Measurements from ENCODE around the gene CCDC177. TPM values are rescaled to one million over a fixed set of nuclear protein-coding genes. Genes with fewer than 3 reads are reported as not detected.

Gene CCDC177
- polyA plus RNA-seq, 3 donors = 0.05 to 0.11 (median 0.09) TPM

DNA sequence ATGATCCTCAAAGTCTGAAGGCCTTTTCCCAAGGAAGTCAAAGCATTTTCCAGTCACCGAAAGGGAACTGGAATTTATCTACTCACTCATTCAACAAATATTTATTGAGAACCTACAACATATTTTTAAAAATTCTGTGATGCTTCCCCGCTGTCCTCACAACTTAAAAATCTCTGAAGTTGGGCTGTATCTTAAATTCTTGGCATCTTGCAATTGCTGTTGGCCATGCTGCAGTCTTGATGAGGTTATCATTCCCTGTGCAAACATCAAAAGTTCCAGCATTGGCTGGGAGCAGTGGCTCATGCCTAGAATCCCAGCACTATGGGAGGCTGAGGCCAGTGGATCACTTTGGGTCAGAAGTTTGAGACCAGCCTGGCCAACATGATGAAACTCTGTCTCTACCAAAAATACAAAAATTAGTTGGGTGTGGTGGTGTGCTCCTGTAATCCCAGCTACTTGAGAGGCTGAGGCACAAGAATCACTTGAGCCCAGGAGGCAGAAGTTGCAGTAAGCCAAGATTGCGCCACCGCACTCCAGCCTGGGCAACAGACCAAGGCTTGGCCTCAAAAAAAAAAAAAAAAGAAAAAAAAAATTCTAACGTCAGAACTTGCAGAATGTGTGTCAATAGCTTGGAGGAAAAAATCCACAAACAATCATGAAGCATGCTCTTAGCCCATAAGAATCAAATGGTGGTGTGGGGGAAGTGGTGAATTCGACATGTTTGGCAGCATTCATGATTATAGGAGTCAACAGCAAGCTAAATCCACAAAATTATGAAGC is 34.9 kb downstream of the CCDC177 start:
- DNase-seq (ENCODE audit: extremely low read depth in 1 of 11, low read depth in 9 of 11, low spot score in 4 of 11) = no peak

DNA sequence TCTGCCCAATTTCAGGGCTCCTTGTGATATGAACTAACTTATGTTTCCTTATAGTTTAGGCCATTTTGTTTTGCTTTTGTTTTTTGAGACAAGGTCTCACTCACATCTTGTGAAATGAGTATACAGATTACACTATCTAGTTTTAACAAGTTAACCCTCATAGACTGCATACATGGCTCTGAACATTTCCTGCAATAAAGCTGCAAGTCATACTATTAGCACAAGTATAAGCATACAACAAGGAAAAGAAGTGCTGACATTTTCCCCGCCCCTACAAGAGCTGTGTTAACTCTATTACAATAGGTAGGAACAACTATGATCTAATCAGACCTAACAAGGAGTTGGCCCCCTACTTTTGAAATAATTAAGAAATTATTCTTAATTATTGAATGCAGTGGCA is 35.9 kb downstream of the CCDC177 start:
- DNase-seq (ENCODE audit: extremely low read depth in 1 of 11, low read depth in 9 of 11, low spot score in 4 of 11) = no peak

DNA sequence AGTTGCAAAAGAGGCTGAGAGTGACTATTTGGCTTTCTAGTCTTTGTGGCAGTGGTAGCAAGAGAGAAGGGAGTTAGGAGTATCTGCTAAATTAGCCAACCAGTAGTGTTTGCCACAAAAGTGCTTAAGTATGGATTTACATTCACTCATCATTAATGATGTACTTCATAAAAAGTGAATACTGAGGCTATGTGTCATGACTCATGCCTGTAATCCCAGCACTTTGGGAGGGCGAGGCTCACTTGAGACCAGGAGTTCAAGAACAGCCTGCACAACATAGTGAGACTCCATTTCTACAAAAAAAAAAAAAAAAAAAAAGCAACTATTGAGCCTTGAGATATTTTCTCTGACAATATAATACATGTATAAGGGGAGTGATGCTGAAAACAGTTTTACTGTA is 36.8 kb downstream of the CCDC177 start:
- DNase-seq (ENCODE audit: extremely low read depth in 1 of 11, low read depth in 9 of 11, low spot score in 4 of 11) = no peak

DNA sequence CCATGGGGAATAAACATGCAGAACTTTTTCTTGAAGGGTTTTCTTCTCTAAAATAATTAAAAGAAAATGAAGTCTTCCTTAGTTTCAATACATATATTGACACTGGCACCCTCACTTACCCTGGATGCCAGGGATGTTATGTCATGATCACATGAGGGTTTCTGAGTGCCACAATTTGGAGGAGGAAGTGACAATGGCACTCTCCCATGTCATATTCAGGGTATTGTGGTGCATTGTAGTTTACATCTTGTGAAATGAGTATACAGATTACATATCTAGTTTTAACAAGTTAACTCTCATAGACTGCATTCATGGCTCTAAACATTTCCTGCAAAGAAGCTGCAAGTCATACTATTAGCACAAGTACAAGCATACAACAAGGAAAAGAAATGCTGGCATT is 37.7 kb downstream of the CCDC177 start:
- DNase-seq (ENCODE audit: extremely low read depth in 1 of 11, low read depth in 9 of 11, low spot score in 4 of 11) = no peak

DNA sequence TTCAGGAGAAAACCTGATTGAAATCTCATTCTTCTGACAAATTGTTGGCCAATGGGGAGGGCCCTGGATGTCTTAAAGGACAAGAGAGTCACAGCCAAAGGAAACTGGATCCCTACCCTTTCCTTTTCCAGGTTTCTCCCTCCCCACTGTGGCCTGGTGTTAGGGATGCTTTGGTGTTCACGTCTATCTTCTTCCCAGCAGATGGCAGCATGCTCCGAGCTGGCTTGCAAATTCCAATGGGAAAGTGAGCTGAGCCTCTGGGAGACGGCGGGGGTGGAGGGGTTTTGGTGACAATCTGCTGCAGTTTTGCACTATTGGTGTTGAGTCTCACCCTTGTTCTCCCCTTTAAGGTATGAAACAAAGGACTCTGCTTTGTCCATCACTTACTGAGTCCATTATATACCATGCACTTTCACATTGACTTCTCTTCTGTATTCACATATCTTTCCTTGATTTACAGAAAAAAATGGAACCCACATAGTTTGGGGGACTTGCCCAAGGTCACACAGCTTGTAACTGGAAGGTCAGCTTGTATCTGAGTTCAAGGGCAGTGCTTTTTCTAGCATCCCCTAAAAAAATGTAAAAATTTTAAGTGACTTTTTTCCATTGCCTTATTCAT is 39.3 kb downstream of the CCDC177 start:
- DNase-seq (ENCODE audit: extremely low read depth in 1 of 11, low read depth in 9 of 11, low spot score in 4 of 11) = peak in 5 of 11 donors; percentile 26 to 49 (median 29)

DNA sequence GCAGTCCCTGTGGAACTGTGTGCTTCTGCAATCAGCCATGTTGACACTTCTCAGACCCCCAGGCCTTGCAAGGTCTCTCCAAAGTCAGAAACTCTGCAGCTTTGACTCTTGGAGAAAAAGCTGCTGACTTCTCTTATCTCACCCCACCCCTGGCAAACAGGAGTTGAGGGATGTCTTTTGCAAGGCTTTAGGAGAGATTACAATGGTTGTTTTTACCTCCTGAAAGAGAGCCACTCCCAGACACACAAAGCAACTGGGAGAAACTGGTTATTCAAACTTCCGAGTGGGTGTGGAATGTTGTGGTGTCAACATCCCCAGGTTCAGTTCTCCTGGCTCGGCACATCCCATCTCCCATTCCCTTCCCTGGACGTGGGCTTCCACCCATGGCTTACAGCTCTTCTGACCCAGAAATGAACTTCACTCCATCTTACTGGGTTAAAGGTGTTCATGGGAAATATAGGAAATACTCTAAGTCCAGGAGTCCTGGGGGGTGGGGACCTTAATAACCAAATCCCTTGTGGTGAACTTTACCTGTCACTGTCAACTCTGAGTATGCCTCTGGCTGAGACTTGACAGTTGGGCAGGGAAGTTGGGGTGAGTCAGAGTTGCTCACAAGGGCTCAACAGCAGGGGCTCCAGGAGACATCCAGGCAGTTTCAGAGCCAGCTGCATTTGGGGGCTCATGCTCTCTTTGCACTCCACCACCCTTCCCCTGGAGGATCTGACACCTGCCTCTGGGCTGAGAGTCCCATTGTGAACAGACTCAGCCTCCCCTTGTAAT is 41.9 kb downstream of the CCDC177 start:
- DNase-seq (ENCODE audit: extremely low read depth in 1 of 11, low read depth in 9 of 11, low spot score in 4 of 11) = no peak

DNA sequence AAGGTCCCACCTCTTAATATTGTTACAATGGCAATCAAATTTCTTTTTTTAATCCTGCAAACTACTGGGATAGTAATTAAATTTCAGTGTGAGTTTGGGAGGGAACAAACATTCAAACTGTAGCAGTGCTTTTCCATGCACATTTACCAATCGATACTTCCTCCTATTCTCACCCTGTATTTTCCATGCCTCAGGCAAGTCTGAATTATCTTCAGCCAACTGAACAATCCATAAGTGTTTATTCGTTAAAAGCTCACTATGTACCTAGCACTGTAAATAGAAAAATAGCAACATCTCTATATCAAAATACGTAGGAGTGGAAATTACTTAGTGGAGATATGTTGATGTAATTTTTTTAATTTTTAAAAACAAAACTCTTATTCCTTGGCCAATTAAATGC is 43.5 kb downstream of the CCDC177 start:
- DNase-seq (ENCODE audit: extremely low read depth in 1 of 11, low read depth in 9 of 11, low spot score in 4 of 11) = no peak

DNA sequence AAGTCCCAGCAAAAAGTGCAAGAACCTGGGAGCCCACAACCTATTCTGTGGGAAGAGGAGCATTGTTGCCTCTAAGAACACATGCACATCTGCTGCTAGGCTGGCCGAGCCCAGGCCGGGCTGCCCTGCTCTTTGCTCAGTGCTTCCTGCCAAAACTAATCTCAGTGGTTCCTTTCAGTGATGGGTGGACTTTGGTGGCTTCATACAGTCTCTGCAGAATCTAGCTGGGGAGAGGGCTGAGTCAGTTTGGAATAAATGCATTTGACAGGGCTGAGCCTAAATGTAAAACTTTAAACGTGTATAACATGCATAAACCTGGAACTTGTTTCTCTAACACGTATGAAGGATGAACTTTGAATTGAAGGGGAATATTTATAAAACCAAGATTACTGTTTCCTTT is 44.6 kb downstream of the CCDC177 start:
- no peak for DNase-seq (ENCODE audit: extremely low read depth in 1 of 11, low read depth in 9 of 11, low spot score in 4 of 11)

DNA sequence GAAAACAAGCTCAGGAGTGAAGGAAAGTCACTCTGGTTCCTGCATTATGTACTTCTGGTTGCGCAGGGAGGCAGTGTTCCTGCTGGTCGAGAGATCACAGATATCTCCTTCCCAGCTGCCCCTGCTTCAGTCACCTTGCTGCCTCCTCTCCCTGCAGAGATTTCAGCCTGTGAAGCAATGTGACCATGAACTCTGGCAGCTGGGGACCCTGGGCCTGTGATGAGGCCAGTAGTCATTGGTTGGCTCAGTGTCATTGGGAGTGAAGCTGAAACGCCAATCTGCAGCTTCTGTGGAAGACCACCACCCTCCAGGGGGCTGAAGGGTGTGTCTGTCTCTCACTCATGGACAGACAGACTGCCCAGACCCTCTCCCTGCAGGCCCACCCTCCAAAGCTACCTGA is 45.1 kb downstream of the CCDC177 start:
- DNase-seq (ENCODE audit: extremely low read depth in 1 of 11, low read depth in 9 of 11, low spot score in 4 of 11) = no peak

DNA sequence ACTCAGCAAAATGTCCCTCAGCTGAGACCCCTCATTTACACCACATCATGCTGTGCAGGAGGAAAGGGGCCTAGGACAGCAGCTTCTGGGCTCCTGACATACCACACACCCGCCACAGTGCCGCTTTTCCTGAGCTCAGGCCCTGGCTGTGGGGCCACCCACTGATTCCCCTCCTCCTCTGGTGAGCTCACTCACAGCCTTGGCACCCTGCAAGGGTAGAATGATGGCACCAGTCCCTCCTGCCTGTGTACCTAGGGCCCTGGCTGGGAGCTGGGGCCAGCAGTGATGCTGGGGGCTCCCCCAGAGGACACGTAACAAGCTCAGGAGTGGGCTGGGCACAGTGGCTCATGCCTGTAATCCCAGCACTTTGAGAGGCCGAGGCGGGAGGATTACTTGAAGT is 45.7 kb downstream of the CCDC177 start:
- no peak for DNase-seq (ENCODE audit: extremely low read depth in 1 of 11, low read depth in 9 of 11, low spot score in 4 of 11)

DNA sequence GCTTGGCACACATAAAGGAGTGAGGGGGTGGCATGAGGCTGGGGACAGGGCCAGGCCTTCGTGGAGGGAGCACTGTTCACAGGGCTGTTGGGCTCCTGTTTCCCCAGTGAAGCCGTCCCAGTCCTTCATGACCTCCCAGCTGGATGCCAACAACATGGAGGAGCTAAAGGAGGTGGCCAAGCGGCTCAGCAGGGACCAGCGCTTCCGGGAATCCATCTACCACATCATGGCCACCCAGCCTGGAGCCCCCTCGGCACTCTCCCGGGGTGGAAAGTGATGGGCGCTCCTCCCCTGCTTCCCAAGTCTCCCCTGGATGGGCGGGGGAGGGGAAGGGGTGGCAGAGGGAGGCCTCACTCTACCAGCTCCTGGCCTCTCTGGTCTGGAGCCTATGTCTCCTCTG is 46.5 kb downstream of the CCDC177 start:
- no peak for DNase-seq (ENCODE audit: extremely low read depth in 1 of 11, low read depth in 9 of 11, low spot score in 4 of 11)

DNA sequence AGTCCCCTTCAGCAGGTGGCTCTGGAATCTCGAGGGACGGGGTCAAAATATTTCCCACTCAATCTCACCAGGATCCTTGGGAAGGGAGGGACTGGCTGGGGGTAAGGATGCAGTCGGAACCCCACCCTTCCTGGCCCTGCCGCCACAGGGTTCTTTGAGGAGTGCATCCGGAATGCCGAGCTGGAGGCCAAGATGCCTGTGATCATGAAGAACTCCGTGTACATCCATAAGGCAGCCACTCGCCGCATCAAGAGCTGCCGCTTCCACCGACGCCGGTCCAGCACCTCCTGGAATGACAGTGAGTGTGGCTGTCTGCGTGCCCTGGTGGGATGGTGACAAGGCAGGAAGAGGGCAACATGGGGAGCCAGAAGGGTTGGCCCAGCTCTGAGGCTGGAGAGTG is 47.0 kb downstream of the CCDC177 start:
- no peak for DNase-seq (ENCODE audit: extremely low read depth in 1 of 11, low read depth in 9 of 11, low spot score in 4 of 11)

DNA sequence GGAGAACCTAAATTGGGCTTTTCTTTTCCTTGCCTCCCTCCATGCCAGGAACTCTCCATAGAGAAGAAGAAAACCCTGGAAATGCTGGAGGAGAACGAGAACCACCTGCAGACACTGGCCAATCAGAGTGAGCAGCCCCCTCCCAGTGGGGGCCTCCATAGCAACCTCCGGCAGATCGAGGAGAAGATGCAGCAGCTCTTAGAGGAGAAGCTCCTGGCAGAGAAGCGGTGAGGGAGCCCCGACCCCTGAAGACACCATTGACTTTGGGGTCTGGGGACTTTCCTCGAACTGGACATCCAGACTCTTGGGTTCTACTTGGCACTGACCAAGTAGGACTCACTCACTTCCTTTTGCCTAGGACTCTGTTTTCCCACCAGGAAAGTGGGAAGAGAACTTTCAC is 48.8 kb downstream of the CCDC177 start:
- no peak for DNase-seq (ENCODE audit: extremely low read depth in 1 of 11, low read depth in 9 of 11, low spot score in 4 of 11)

DNA sequence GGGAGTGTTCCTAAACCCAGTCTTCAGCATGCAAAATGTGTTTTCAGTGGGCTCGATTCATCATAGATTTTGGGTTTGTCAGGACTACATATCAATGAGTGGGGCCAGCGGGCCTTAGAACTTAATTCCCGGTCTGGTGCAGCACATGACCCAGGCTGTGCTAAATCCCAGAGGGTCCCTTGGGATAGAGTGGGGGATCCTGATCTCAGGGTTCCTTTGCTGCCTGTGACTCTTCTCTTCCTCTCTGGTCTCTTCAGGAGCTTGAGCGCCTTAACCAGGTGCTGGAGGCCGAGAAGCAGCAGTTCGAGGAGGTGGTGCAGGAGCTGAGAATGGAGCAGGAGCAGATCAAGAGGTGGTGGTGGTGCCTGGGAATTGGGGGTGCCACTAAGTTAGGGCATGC is 52.6 kb downstream of the CCDC177 start:
- no peak for DNase-seq (ENCODE audit: extremely low read depth in 1 of 11, low read depth in 9 of 11, low spot score in 4 of 11)

Other genes starting within 250 kb of the CCDC177 start
- gene ERH, start 176.6 kb downstream of the CCDC177 start, polyA plus RNA-seq (ENCODE audit: insufficient read length in 3 of 3) = 100 to 1,000 TPM; 302 to 420 (median 366) TPM
- gene SLC39A9, start 176.2 kb downstream of the CCDC177 start, polyA plus RNA-seq (ENCODE audit: insufficient read length in 3 of 3) = 10 to 100 TPM; 77.5 to 84.4 (median 78.2) TPM
- 1 to 10 TPM; 4.4 to 5.0 (median 4.6) TPM for gene PLEKHD1, start 90.1 kb downstream of the CCDC177 start, polyA plus RNA-seq (ENCODE audit: insufficient read length in 3 of 3)
- gene SUSD6, start 36.7 kb upstream of the CCDC177 start, polyA plus RNA-seq (ENCODE audit: insufficient read length in 3 of 3) = 10 to 100 TPM; 19.4 to 22.8 (median 19.8) TPM
- gene SRSF5, start 192.3 kb upstream of the CCDC177 start, polyA plus RNA-seq (ENCODE audit: insufficient read length in 3 of 3) = 100 to 1,000 TPM; 657 to 838 (median 727) TPM
- gene SLC10A1, start 222.4 kb upstream of the CCDC177 start, polyA plus RNA-seq (ENCODE audit: insufficient read length in 3 of 3) = under 1 TPM in 2 of 3 donors, not detected in 1; 0.04 to 0.26 TPM